ENCODE results near the gene PTPRK. TPM values are rescaled to one million over a fixed set of nuclear protein-coding genes. Genes with fewer than 3 reads are reported as not detected.

Gene PTPRK
- total RNA-seq, 1 experiment from 2014 or later = 53.8 TPM

- CTCF ChIA-PET = no interaction called here
Measured at GRCh38 chr6:128039543-128039942, 480.9 kb downstream of the PTPRK start.

GRCh38 chr6:128036808-128037570, 483.4 kb downstream of the PTPRK start:
- TF ChIP-seq EZH2 (IDR thresholded peaks at IDR 0.05; ENCODE audit: low read length, unreplicated experiment) = no peak
- no peak for TF ChIP-seq CTCF (conservative IDR thresholded peaks at IDR 0.05; ENCODE audit: low read depth, low read length)
- TF ChIP-seq EZH2phosphoT487 (IDR thresholded peaks at IDR 0.05; ENCODE audit: borderline replicate concordance, low read length) = no peak
- Histone ChIP-seq H3K4me3 (ENCODE audit: low read length) (no peak overlapping the region), H2AFZ (ENCODE audit: low read length) (no peak overlapping the region), H3K9ac (ENCODE audit: low read length) (no peak overlapping the region), H3K9me2 (replicated peaks; ENCODE audit: low read length) (no peaks in the 10 kb centered on the region), H3K36me3 (ENCODE audit: low read depth, low read length) (no peaks in the 10 kb centered on the region), H4K20me1 (ENCODE audit: low read length) (no peaks in the 10 kb centered on the region), H3K79me2 (ENCODE audit: low read length) (no peaks in the 10 kb centered on the region), H3K9me3 (ENCODE audit: low read length) (no peaks in the 10 kb centered on the region), H3F3A (ENCODE audit: low read length, unreplicated experiment) (no peaks in the 10 kb centered on the region), H3K27me3 (ENCODE audit: low read length) (no peaks in the 10 kb centered on the region), H3K4me1 (ENCODE audit: insufficient read depth, low read length) (no peaks in the 10 kb centered on the region), H3K27ac (ENCODE audit: low read length) (no peak overlapping the region), H3K4me2 (ENCODE audit: low read length) (no peak overlapping the region)
- no TSS peak for BruUV-seq (replicated peaks)
- DNase-seq (no peak), ATAC-seq (no peak)
- CTCF ChIA-PET = no interaction called here
- intact Hi-C loops (cut with micrococcal nuclease) = no loop called here
- POLR2A ChIA-PET (ENCODE audit: unreplicated experiment) = no interaction called here

More at GRCh38 chr6:128039543-128039942, 480.9 kb downstream of the PTPRK start:
- no peaks in the 10 kb centered on the region for H3K9me3 ChIP-seq (ENCODE audit: low read length)
- H3K27ac ChIP-seq (ENCODE audit: low read length) = no peak overlapping the region
- H3K27me3 ChIP-seq (ENCODE audit: low read length) = no peaks in the 10 kb centered on the region
- H3K4me1 ChIP-seq (ENCODE audit: insufficient read depth, low read length) = no peaks in the 10 kb centered on the region
- H3K4me3 ChIP-seq (ENCODE audit: low read length) = no peak overlapping the region
- no peaks in the 10 kb centered on the region for H3F3A ChIP-seq (ENCODE audit: low read length, unreplicated experiment)
- H3K36me3 ChIP-seq (ENCODE audit: low read depth, low read length) = no peaks in the 10 kb centered on the region
- no peak overlapping the region for H3K4me2 ChIP-seq (ENCODE audit: low read length)
- no peaks in the 10 kb centered on the region for H3K79me2 ChIP-seq (ENCODE audit: low read length)
- no peak overlapping the region for H3K9ac ChIP-seq (ENCODE audit: low read length)
- DNase-seq (no peak), ATAC-seq (no peak)
- no peaks in the 10 kb centered on the region for H3K9me2 ChIP-seq (replicated peaks; ENCODE audit: low read length)
- TF ChIP-seq CTCF (conservative IDR thresholded peaks at IDR 0.05; ENCODE audit: low read depth, low read length) = no peak
- intact Hi-C loops (cut with micrococcal nuclease) = no loop called here
- H4K20me1 ChIP-seq (ENCODE audit: low read length) = no peaks in the 10 kb centered on the region
- H2AFZ ChIP-seq (ENCODE audit: low read length) = no peak overlapping the region
- POLR2A ChIA-PET (ENCODE audit: unreplicated experiment) = no interaction called here
- no TSS peak for BruUV-seq (replicated peaks)

- no peak for ATAC-seq
- Histone ChIP-seq H3K36me3 (ENCODE audit: low read depth, low read length) (no peaks in the 10 kb centered on the region), H3K9me3 (ENCODE audit: low read length) (no peaks in the 10 kb centered on the region), H3K4me1 (ENCODE audit: insufficient read depth, low read length) (no peaks in the 10 kb centered on the region), H3K27ac (ENCODE audit: low read length) (no peak overlapping the region), H3K4me3 (ENCODE audit: low read length) (no peak overlapping the region), H4K20me1 (ENCODE audit: low read length) (no peaks in the 10 kb centered on the region), H2AFZ (ENCODE audit: low read length) (no peak overlapping the region), H3K27me3 (ENCODE audit: low read length) (no peaks in the 10 kb centered on the region), H3F3A (ENCODE audit: low read length, unreplicated experiment) (no peaks in the 10 kb centered on the region), H3K79me2 (ENCODE audit: low read length) (no peaks in the 10 kb centered on the region), H3K4me2 (ENCODE audit: low read length) (no peak overlapping the region), H3K9ac (ENCODE audit: low read length) (no peak overlapping the region), H3K9me2 (replicated peaks; ENCODE audit: low read length) (no peaks in the 10 kb centered on the region)
- BruUV-seq (replicated peaks) = no TSS peak
- ChIA-PET POLR2A (ENCODE audit: unreplicated experiment) (no interaction called here), CTCF (no interaction called here)
- TF ChIP-seq CTCF (conservative IDR thresholded peaks at IDR 0.05; ENCODE audit: low read depth, low read length) (no peak), EZH2 (IDR thresholded peaks at IDR 0.05; ENCODE audit: low read length, unreplicated experiment) (no peak), EZH2phosphoT487 (IDR thresholded peaks at IDR 0.05; ENCODE audit: borderline replicate concordance, low read length) (no peak)
- intact Hi-C loops (cut with micrococcal nuclease) = no loop called here
- no peak for DNase-seq
Measured at GRCh38 chr6:128033156-128033555, 487.2 kb downstream of the PTPRK start.

Data from PC-3 (cell line).